ENCODE data around the gene DNHD1.
"Not testable (repeated sequence)": the region's sequence is repeated elsewhere in the genome, so short reads cannot be mapped to it uniquely, and the experiment has no call there.

DNHD1 gene

GRCh38 chr11:6480299-6480914 lies 16.7 kb upstream of the DNHD1 start:
- no peak for DNase-seq

DNA sequence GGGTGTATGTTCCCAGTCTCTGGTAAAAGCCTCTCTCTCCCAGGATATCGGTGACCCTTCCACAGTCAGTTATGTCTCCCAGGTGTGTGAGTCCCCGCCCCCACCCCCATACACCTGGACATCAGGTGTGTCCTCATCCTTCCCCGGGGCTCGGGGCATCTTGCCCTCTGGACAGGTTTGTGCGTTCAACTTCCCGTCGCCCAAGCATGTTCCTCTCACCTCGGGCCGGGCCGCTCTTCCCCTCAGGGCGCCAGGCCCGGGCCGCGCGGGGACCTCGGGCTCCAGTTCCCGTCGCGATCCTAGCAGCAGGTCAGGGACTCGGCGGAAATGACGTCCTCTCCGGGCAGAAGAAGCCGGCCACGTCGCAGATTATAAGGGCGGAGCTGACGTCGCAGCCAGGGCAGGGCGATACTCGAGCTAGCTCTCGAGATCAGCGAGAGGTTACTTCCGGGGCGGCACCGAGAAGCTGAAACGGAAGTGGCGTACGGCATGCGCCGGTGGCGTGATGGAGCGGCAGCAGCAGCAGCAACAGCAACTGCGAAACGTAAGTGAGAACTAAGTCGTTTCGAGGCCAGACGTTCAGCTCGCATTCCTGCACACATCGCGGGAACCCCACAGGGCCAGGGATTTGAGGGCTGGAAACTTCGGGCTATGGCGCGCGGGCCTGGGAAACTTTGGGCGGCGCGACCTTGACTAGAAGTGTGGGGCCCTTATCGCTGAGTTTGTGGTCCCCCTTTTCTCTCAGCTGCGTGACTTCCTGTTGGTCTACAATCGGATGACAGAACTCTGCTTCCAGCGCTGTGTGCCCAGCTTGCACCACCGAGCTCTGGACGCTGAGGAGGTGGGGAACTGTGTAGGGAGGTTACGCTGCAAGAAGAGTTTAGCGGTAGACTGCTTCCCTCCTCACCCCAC lies 15.8 kb upstream of the DNHD1 start, which contains the start of the genes ARFIP2 and TIMM10B:
ARFIP2 (minus strand) TSS at position 320 of the 912 bp plus-strand sequence. CDS start 910 bp downstream, outside the sequence.
TIMM10B (plus strand) TSS at position 490 of the 912 bp plus-strand sequence; CDS start at position 506, 16 bp downstream.
- peak; percentile 97 for DNase-seq

GRCh38 chr11:6481924-6482275 lies 15.2 kb upstream of the DNHD1 start:
- no peak for DNase-seq

GRCh38 chr11:6482441-6482840 lies 14.6 kb upstream of the DNHD1 start:
- no peak for DNase-seq

DNA sequence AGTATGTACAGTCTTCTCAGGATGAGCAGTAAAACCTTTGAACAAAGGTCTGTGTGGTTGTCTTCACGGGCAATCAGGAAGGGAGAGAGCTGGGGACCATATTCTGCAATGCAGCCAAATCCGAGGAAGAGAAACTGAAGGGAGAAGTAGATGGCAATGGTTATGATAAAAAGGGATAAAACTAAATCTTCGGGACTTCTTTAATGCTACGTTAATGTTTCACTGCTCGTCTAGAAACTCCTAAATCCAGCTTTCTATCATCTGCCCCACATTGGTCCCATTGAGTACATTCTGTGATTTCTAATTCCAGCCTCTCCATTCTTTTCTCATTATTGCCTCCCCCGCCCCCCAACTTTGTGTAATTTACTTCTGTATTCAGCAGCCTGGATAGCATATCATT lies 14.1 kb upstream of the DNHD1 start:
- DNase-seq = no peak

GRCh38 chr11:6485661-6486060 lies 11.4 kb upstream of the DNHD1 start:
- DNase-seq = no peak

- no peak for DNase-seq
These were observed 10.8 kb upstream of the DNHD1 start for GRCh38 chr11:6486256-6486655.

DNA sequence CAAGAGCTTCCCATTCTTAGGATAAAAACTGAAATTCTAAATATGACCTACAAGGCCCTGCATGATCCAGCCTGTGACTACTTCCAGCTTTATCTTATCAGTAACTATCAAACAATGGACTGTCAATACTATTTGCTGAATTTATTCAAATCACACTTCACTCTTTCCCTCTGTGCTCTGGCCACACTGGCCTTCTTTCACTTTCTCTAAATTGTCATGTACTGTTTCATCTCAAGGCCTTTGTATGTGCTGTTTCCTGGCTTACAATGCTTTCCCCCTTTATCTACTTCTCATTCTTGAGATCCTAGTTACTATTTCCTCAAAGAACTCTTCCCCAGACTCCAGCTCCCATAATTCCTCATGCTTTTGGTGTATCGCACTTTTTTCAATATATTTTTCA lies 10.1 kb upstream of the DNHD1 start:
- DNase-seq = no peak

- no peak for DNase-seq
These were observed 8.7 kb upstream of the DNHD1 start for GRCh38 chr11:6488342-6488741.

DNA sequence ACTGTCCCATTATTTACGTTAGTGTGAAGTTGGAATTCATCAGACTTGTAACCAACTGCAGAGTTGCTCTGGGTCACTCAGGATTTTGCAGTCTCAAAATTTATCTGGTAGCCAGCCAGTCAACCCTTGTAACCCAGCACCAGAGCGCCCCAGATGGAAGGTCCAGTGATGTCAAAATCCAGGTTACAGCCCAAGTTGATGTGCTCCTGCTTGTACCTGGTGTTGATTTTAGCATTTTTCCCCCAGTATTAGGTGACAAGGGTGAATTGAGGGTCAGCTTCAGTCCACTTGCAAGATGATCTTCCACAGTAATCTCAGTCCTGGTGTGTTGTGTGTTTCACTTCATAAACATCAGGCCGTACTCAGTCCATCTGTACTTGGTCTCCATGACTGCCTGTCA lies 8.3 kb upstream of the DNHD1 start:
- DNase-seq = no peak

DNA sequence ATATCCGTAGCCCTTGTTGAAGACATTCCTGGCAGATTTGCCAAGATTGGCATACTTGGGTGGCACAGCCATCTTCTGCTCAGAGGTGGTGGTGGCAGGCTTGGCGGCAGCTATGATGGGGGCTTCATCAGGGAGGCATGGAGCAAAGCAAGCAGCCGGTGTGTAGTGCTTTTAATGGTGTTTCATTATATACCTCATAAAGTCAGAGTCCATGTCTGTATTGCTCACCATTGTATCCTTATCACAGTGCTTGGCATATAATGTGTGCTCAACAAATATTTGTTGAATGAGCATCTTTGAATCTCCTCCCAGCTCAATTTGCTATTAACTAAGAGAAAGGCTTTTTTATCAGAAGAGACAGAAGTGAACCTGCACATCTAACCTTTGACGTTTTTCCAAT lies 7.8 kb upstream of the DNHD1 start:
- DNase-seq = no peak

DNA sequence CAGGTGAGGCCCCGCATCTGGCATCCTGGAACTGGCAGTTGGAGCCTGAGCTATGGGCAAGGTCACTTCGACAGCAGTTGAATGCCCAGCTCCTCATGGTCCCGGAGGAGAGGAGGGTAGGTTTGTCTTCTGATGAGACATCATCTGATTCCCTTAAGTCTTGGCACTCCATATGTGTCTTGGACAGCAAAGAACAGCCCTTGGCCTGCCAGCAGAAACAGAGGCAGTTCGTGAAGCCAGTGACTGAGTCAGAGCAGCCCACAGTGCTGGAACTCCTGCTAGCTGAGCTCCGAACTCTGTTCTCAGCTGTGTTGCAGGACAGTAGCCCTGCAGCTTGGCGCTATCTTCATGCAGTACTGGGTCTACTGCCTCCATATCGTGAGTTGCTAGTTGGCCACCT lies 1.0 kb downstream of the DNHD1 start:
- DNase-seq = no peak

DNA sequence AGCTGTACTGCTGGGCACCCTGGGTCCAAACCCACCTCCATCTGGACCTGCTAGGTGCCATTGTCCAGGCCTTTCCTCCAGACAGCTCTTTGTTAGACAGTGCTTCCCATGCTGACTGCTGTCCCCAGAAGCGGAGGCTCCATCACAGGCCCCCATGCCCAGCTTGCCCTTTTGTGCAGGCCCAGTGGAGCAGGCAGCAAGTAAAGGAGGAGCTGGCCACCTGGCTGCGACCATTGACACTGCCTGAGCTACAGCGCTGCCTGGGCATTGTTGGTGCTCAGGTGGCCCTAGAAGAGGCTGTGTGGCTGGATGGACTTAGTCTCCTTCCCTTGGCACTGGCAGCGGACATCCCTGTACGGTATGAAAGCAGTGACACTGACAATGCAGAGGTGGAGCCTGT lies 1.5 kb downstream of the DNHD1 start:
- DNase-seq = no peak

DNA sequence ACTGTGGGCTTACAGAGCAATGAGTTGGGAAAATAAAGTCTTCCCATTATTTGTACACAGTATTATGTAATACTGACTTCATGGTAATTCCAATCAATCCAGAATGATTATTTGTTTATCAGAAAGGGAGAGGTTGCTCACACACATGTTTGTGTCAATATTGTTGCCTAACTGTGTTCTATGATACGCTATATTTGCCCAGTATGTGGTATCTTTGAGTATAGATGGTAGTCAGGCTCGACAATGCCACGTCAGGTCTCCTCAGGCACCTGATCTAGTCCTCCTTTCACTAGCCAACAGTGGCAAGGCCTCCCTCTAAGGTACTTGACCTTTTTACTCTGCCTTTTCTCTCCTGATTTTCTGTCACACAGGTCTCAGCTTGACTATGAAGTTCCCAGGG lies 5.3 kb downstream of the DNHD1 start:
- no peak for DNase-seq

- no peak for DNase-seq
These were observed 7.1 kb downstream of the DNHD1 start for GRCh38 chr11:6504166-6504565.

- DNase-seq = peak; percentile 27
These were observed 8.6 kb downstream of the DNHD1 start for GRCh38 chr11:6505577-6506240.

GRCh38 chr11:6516865-6517264 lies 19.8 kb downstream of the DNHD1 start:
- no peak for DNase-seq

GRCh38 chr11:6520265-6520664 lies 23.2 kb downstream of the DNHD1 start:
- no peak for DNase-seq

DNA sequence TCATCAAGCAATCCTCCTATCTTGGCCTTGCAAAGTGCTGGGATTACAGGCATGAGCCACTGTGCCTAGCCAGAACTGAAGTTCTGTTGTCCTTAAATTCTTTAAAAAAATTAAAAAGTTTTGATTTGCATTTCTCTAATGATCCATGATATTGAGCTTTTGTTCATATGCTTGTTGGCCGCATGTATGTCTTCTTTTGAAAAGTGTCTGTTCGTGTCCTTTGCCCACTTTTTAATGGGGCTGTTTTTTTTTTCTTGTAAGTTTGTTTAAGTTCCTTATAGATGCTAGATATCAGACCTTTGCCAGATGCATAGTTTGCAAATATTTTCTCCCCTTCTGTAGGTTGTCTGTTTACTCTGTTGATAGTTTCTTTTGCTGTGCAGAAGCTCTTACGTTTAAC lies 24.9 kb downstream of the DNHD1 start:
- DNase-seq = not testable (repeated sequence)

DNA sequence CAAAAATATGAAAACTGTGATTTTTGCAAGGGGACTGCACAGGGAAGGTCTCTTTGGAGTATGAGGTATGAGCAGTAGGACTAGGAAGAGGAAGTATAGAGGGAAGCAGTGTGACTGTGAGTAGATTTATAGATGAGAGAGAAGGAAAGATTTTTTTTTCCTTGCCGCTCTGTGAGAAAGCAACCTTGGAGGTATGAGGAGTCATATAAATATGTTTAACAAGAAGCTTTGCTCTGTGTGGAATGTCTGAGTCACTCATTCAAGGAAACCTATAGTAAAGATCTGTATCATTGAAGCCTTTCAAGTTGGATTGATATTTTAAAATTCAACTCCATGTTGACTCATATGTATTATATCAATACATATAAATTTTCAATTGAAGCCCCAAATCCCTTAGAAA lies 26.2 kb downstream of the DNHD1 start:
- DNase-seq = no peak

DNA sequence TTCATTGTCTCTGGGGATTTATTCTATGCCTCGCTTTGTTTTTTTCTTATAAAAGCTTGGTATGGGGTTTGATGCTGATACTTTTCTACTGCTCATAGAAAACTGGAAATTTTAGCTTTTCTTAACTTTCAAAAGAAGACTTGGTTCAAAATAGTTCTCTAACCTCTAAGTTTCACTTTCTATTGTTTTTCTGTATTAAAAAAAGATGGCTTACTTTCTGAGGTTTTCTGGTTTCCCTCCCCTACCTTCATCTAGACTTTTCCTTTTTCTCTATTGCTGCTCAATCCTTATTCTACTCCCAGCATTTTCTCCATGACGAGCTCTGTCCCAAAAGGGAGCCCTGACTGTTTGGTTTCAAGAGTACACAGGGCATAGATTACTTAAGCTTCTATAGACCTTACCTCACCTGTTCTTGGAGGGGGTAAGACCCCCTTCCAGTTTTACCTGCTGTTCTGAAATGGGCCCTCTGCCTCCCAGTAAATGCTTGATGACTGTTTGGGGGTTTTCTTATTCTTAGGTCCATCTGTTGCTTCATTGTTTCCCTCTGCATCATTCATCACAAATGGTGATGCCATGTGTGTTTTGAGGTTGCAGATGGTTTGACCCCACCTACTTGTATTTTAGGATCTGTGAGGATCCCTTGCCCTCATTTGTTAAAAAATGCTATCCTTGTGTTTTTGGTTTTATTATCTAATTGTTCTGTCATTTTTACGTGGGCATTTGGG lies 29.5 kb downstream of the DNHD1 start:
- DNase-seq = no peak

GRCh38 chr11:6529266-6529665 lies 32.2 kb downstream of the DNHD1 start:
- no peak for DNase-seq

- DNase-seq = no peak
These were observed 33.8 kb downstream of the DNHD1 start for GRCh38 chr11:6530848-6531247.
